ENCODE data around the gene C11orf91. TPM values are rescaled to one million over a fixed set of nuclear protein-coding genes. Genes with fewer than 3 reads are reported as not detected.

Gene C11orf91
- total RNA-seq, 1 experiment from 2014 or later = 0.22 TPM

GRCh38 chr11:33692541-33692940 lies 8.1 kb downstream of the C11orf91 start:
- H3K4me1 Mint-ChIP-seq = peaks cover 52% of the 10 kb centered on the region

More at GRCh38 chr11:33692541-33692940, 8.1 kb downstream of the C11orf91 start:
- Mint-ChIP-seq H3K27me3 (ENCODE audit: low read depth) (peaks cover 5% of the 10 kb centered on the region; the same call in 1 of the 2 replicates), H3K27ac (no peak overlapping the region), H3K36me3 (no peaks in the 10 kb centered on the region), H3K4me3 (no peak overlapping the region), H3K9me3 (no peaks in the 10 kb centered on the region)
- no peak for ATAC-seq
- CTCF ChIA-PET = interaction anchor here (0.5 to 1.4 kb wide), 4 partner anchors 10 to 116 kb away, joined by 3 to 4 read pairs (median 3); no protein-coding TSS in a partner anchor
- POLR2A ChIA-PET = no interaction called here
- no peak for DNase-seq (ENCODE audit: low spot score)
- TF ChIP-seq CREM (CRISPR knock-in tag; IDR thresholded peaks at IDR 0.05) = no peak
- TF ChIP-seq, protein P1, sequence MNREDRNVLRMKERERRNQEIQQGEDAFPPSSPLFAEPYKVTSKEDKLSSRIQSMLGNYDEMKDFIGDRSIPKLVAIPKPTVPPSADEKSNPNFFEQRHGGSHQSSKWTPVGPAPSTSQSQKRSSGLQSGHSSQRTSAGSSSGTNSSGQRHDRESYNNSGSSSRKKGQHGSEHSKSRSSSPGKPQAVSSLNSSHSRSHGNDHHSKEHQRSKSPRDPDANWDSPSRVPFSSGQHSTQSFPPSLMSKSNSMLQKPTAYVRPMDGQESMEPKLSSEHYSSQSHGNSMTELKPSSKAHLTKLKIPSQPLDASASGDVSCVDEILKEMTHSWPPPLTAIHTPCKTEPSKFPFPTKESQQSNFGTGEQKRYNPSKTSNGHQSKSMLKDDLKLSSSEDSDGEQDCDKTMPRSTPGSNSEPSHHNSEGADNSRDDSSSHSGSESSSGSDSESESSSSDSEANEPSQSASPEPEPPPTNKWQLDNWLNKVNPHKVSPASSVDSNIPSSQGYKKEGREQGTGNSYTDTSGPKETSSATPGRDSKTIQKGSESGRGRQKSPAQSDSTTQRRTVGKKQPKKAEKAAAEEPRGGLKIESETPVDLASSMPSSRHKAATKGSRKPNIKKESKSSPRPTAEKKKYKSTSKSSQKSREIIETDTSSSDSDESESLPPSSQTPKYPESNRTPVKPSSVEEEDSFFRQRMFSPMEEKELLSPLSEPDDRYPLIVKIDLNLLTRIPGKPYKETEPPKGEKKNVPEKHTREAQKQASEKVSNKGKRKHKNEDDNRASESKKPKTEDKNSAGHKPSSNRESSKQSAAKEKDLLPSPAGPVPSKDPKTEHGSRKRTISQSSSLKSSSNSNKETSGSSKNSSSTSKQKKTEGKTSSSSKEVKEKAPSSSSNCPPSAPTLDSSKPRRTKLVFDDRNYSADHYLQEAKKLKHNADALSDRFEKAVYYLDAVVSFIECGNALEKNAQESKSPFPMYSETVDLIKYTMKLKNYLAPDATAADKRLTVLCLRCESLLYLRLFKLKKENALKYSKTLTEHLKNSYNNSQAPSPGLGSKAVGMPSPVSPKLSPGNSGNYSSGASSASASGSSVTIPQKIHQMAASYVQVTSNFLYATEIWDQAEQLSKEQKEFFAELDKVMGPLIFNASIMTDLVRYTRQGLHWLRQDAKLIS (CRISPR knock-in tag; IDR thresholded peaks at IDR 0.05; ENCODE audit: borderline replicate concordance) = no peak
- no peak for TF ChIP-seq NR1H2 (CRISPR knock-in tag; IDR thresholded peaks at IDR 0.05)
- TF ChIP-seq NFATC4 (CRISPR knock-in tag; IDR thresholded peaks at IDR 0.05) = no peak
- TF ChIP-seq SMAD4 (CRISPR knock-in tag; IDR thresholded peaks at IDR 0.05) = no peak
- no peak for TF ChIP-seq TEAD4 (CRISPR knock-in tag; IDR thresholded peaks at IDR 0.05)
- TF ChIP-seq ARID4B (CRISPR knock-in tag; IDR thresholded peaks at IDR 0.05; ENCODE audit: borderline replicate concordance) = no peak
- TF ChIP-seq RELA (CRISPR knock-in tag; IDR thresholded peaks at IDR 0.05; ENCODE audit: borderline replicate concordance) = no peak
- no peak for TF ChIP-seq FOXP1 (CRISPR knock-in tag; IDR thresholded peaks at IDR 0.05; ENCODE audit: borderline replicate concordance)
- no peak for TF ChIP-seq TCF7 (CRISPR knock-in tag; IDR thresholded peaks at IDR 0.05; ENCODE audit: low read depth)
- TF ChIP-seq ATF2 (CRISPR knock-in tag; IDR thresholded peaks at IDR 0.05; ENCODE audit: borderline replicate concordance, low read depth) = no peak
- no peak for TF ChIP-seq ELF4 (CRISPR knock-in tag; IDR thresholded peaks at IDR 0.05; ENCODE audit: low read depth)
- no peak for TF ChIP-seq E2F1 (CRISPR knock-in tag; IDR thresholded peaks at IDR 0.05)
- no peak for TF ChIP-seq ZNF512 (CRISPR knock-in tag; IDR thresholded peaks at IDR 0.05; ENCODE audit: borderline replicate concordance)
- TF ChIP-seq MLX (CRISPR knock-in tag; IDR thresholded peaks at IDR 0.05) = no peak
- no peak for TF ChIP-seq SOX15 (CRISPR knock-in tag; IDR thresholded peaks at IDR 0.05)
